GM21360 (cell line): ENCODE data around the gene SGPP1.
"Not testable (repeated sequence)": the region's sequence is repeated elsewhere in the genome, so short reads cannot be mapped to it uniquely, and the experiment has no call there.

ENCODE experiments used
- ATAC-seq: cut with Tn5 transposase; IDR thresholded peaks from one replicate; pipeline ENCODE4 v1.9.1; 2021; ENCODE audit warnings: mild to moderate bottlenecking, moderate library complexity; ENCODE audit not compliant: unreplicated experiment

The SGPP1 gene

GRCh38 chr14:63727231-63727735 is 582 bp downstream of the SGPP1 start:
- ATAC-seq = peak; percentile 32

- no peak for ATAC-seq
These were observed 1.4 kb downstream of the SGPP1 start for GRCh38 chr14:63726499-63726898.

GRCh38 chr14:63725786-63726460 is 1.9 kb downstream of the SGPP1 start:
- no peak for ATAC-seq

- no peak for ATAC-seq
These were observed 10.2 kb downstream of the SGPP1 start for GRCh38 chr14:63717702-63718101.

- no peak for ATAC-seq
These were observed 12.5 kb downstream of the SGPP1 start for GRCh38 chr14:63715360-63715759.

GRCh38 chr14:63713764-63714163 is 14.1 kb downstream of the SGPP1 start:
- no peak for ATAC-seq

GRCh38 chr14:63713058-63713457 is 14.8 kb downstream of the SGPP1 start:
- no peak for ATAC-seq

- ATAC-seq = no peak
These were observed 15.7 kb downstream of the SGPP1 start for GRCh38 chr14:63712123-63712522.

GRCh38 chr14:63710497-63710896 is 17.4 kb downstream of the SGPP1 start:
- no peak for ATAC-seq

- ATAC-seq = no peak
These were observed 18.3 kb downstream of the SGPP1 start for GRCh38 chr14:63709589-63709988.

- no peak for ATAC-seq
These were observed 20.6 kb downstream of the SGPP1 start for GRCh38 chr14:63707216-63707615.

- ATAC-seq = no peak
These were observed 22.2 kb downstream of the SGPP1 start for GRCh38 chr14:63705561-63706070.

GRCh38 chr14:63702530-63702929 is 25.3 kb downstream of the SGPP1 start:
- ATAC-seq = not testable (repeated sequence)

- no peak for ATAC-seq
These were observed 26.1 kb downstream of the SGPP1 start for GRCh38 chr14:63701606-63702299.

GRCh38 chr14:63692310-63693020 is 35.4 kb downstream of the SGPP1 start:
- ATAC-seq = no peak

GRCh38 chr14:63689132-63689531 is 38.7 kb downstream of the SGPP1 start:
- no peak for ATAC-seq

- no peak for ATAC-seq
These were observed 40.9 kb downstream of the SGPP1 start for GRCh38 chr14:63686926-63687325.

GRCh38 chr14:63685401-63685800 is 42.5 kb downstream of the SGPP1 start:
- ATAC-seq = no peak

GRCh38 chr14:63682727-63683593 is 44.9 kb downstream of the SGPP1 start:
- ATAC-seq = no peak

- ATAC-seq = no peak
These were observed 49.3 kb downstream of the SGPP1 start for GRCh38 chr14:63678536-63678935.
